ENCODE measurements around the gene RPS21.

The RPS21 gene

GRCh38 chr20:62420846-62421715, 34.2 kb downstream of the RPS21 start:
- Histone ChIP-seq H3K27me3 (replicated peaks in 2 of 5; ENCODE audit: control insufficient read depth in 4 of 5, insufficient read depth in 5 of 5, low read length in 4 of 5) (peaks cover 0 to 17% (median 0%) of the 10 kb centered on the region in 5 experiments), H3K4me1 (ENCODE audit: control extremely low read depth in 1 of 4, control insufficient read depth in 4 of 4, insufficient read depth in 4 of 4, low read length in 3 of 4) (no peaks in the 10 kb centered on the region), H3K4me3 (ENCODE audit: control insufficient read depth in 1 of 7, extremely low read depth in 1 of 7, insufficient read depth in 4 of 7, low read depth in 2 of 7, low read length in 6 of 7) (no peak overlapping the region), H3K27ac (ENCODE audit: insufficient read depth in 1 of 2, low read depth in 1 of 2, low read length in 2 of 2, poor library complexity in 1 of 2, severe bottlenecking in 2 of 2) (no peak overlapping the region), H3K9me3 (ENCODE audit: control extremely low read depth in 1 of 5, control insufficient read depth in 4 of 5, insufficient read depth in 2 of 5, low read depth in 1 of 5, low read length in 4 of 5) (no peaks in the 10 kb centered on the region), H3K36me3 (ENCODE audit: control insufficient read depth in 4 of 4, insufficient read depth in 4 of 4, low read length in 3 of 4) (no peaks in the 10 kb centered on the region)
- WGBS (ENCODE audit: insufficient coverage) = 85% methylated on average over 8 of the region's 24 CpGs
- POLR2A ChIA-PET = no interaction called here
- CTCF ChIA-PET = interaction anchor here (0.5 kb wide), 1 partner anchor 1196 kb away, joined by 3 read pairs; no protein-coding TSS in a partner anchor
- DNase-seq = no peak

- Histone ChIP-seq H3K27ac (ENCODE audit: insufficient read depth in 1 of 2, low read depth in 1 of 2, low read length in 2 of 2, poor library complexity in 1 of 2, severe bottlenecking in 2 of 2) (no peak overlapping the region), H3K4me1 (ENCODE audit: control extremely low read depth in 1 of 4, control insufficient read depth in 4 of 4, insufficient read depth in 4 of 4, low read length in 3 of 4) (no peaks in the 10 kb centered on the region), H3K36me3 (ENCODE audit: control insufficient read depth in 4 of 4, insufficient read depth in 4 of 4, low read length in 3 of 4) (no peaks in the 10 kb centered on the region), H3K27me3 (replicated peaks in 2 of 5; ENCODE audit: control insufficient read depth in 4 of 5, insufficient read depth in 5 of 5, low read length in 4 of 5) (peaks cover 0 to 20% (median 0%) of the 10 kb centered on the region in 5 experiments), H3K4me3 (ENCODE audit: control insufficient read depth in 1 of 7, extremely low read depth in 1 of 7, insufficient read depth in 4 of 7, low read depth in 2 of 7, low read length in 6 of 7) (no peak overlapping the region), H3K9me3 (ENCODE audit: control extremely low read depth in 1 of 5, control insufficient read depth in 4 of 5, insufficient read depth in 2 of 5, low read depth in 1 of 5, low read length in 4 of 5) (no peaks in the 10 kb centered on the region)
- 77% methylated on average over 5 of the region's 6 CpGs for WGBS (ENCODE audit: insufficient coverage)
- POLR2A ChIA-PET = no interaction called here
- CTCF ChIA-PET = no interaction called here
- no peak for DNase-seq
These were observed 34.8 kb downstream of the RPS21 start for GRCh38 chr20:62421716-62421990.

- no peak for DNase-seq
- no peaks in the 10 kb centered on the region for H3K36me3 ChIP-seq (ENCODE audit: control insufficient read depth in 4 of 4, insufficient read depth in 4 of 4, low read length in 3 of 4)
- 78% methylated on average over 14 of the region's 20 CpGs for WGBS (ENCODE audit: insufficient coverage)
- no peak overlapping the region for H3K4me3 ChIP-seq (ENCODE audit: control insufficient read depth in 1 of 7, extremely low read depth in 1 of 7, insufficient read depth in 4 of 7, low read depth in 2 of 7, low read length in 6 of 7)
- H3K27ac ChIP-seq (ENCODE audit: insufficient read depth in 1 of 2, low read depth in 1 of 2, low read length in 2 of 2, poor library complexity in 1 of 2, severe bottlenecking in 2 of 2) = no peak overlapping the region
- ChIA-PET POLR2A (interaction anchor here (0.6 kb wide), 2 partner anchors 39 to 295 kb away, joined by 3 to 12 read pairs; no protein-coding TSS in a partner anchor), CTCF (no interaction called here)
- H3K9me3 ChIP-seq (ENCODE audit: control extremely low read depth in 1 of 5, control insufficient read depth in 4 of 5, insufficient read depth in 2 of 5, low read depth in 1 of 5, low read length in 4 of 5) = no peaks in the 10 kb centered on the region
- H3K27me3 ChIP-seq (replicated peaks in 2 of 5; ENCODE audit: control insufficient read depth in 4 of 5, insufficient read depth in 5 of 5, low read length in 4 of 5) = peaks cover 0 to 20% (median 0%) of the 10 kb centered on the region in 5 experiments
- no peaks in the 10 kb centered on the region for H3K4me1 ChIP-seq (ENCODE audit: control extremely low read depth in 1 of 4, control insufficient read depth in 4 of 4, insufficient read depth in 4 of 4, low read length in 3 of 4)
These were observed 35.9 kb downstream of the RPS21 start for GRCh38 chr20:62422636-62423325.

GRCh38 chr20:62423326-62423706, 36.4 kb downstream of the RPS21 start:
- ChIA-PET POLR2A (interaction anchor here (0.6 kb wide), 2 partner anchors 39 to 294 kb away, joined by 3 to 12 read pairs; no protein-coding TSS in a partner anchor), CTCF (no interaction called here)
- H3K9me3 ChIP-seq (ENCODE audit: control extremely low read depth in 1 of 5, control insufficient read depth in 4 of 5, insufficient read depth in 2 of 5, low read depth in 1 of 5, low read length in 4 of 5) = no peaks in the 10 kb centered on the region
- peaks cover 0 to 20% (median 0%) of the 10 kb centered on the region in 5 experiments for H3K27me3 ChIP-seq (replicated peaks in 2 of 5; ENCODE audit: control insufficient read depth in 4 of 5, insufficient read depth in 5 of 5, low read length in 4 of 5)
- no peak overlapping the region for H3K4me3 ChIP-seq (ENCODE audit: control insufficient read depth in 1 of 7, extremely low read depth in 1 of 7, insufficient read depth in 4 of 7, low read depth in 2 of 7, low read length in 6 of 7)
- H3K4me1 ChIP-seq (ENCODE audit: control extremely low read depth in 1 of 4, control insufficient read depth in 4 of 4, insufficient read depth in 4 of 4, low read length in 3 of 4) = no peaks in the 10 kb centered on the region
- DNase-seq = no peak
- no peak overlapping the region for H3K27ac ChIP-seq (ENCODE audit: insufficient read depth in 1 of 2, low read depth in 1 of 2, low read length in 2 of 2, poor library complexity in 1 of 2, severe bottlenecking in 2 of 2)
- 42% methylated on average over 7 of the region's 10 CpGs for WGBS (ENCODE audit: insufficient coverage)
- H3K36me3 ChIP-seq (ENCODE audit: control insufficient read depth in 4 of 4, insufficient read depth in 4 of 4, low read length in 3 of 4) = no peaks in the 10 kb centered on the region

GRCh38 chr20:62424249-62425107, 37.6 kb downstream of the RPS21 start:
- Histone ChIP-seq H3K9me3 (ENCODE audit: control extremely low read depth in 1 of 5, control insufficient read depth in 4 of 5, insufficient read depth in 2 of 5, low read depth in 1 of 5, low read length in 4 of 5) (no peaks in the 10 kb centered on the region), H3K27me3 (replicated peaks in 2 of 5; ENCODE audit: control insufficient read depth in 4 of 5, insufficient read depth in 5 of 5, low read length in 4 of 5) (peaks cover 0 to 20% (median 0%) of the 10 kb centered on the region in 5 experiments), H3K36me3 (ENCODE audit: control insufficient read depth in 4 of 4, insufficient read depth in 4 of 4, low read length in 3 of 4) (no peaks in the 10 kb centered on the region), H3K27ac (ENCODE audit: insufficient read depth in 1 of 2, low read depth in 1 of 2, low read length in 2 of 2, poor library complexity in 1 of 2, severe bottlenecking in 2 of 2) (no peak overlapping the region), H3K4me1 (ENCODE audit: control extremely low read depth in 1 of 4, control insufficient read depth in 4 of 4, insufficient read depth in 4 of 4, low read length in 3 of 4) (peaks cover 0 to 3% (median 0%) of the 10 kb centered on the region in 4 experiments), H3K4me3 (ENCODE audit: control insufficient read depth in 1 of 7, extremely low read depth in 1 of 7, insufficient read depth in 4 of 7, low read depth in 2 of 7, low read length in 6 of 7) (no peak overlapping the region)
- DNase-seq = no peak
- POLR2A ChIA-PET = no interaction called here
- CTCF ChIA-PET = no interaction called here
- 71% methylated on average over 19 of the region's 23 CpGs for WGBS (ENCODE audit: insufficient coverage)

- H3K9me3 ChIP-seq (ENCODE audit: control extremely low read depth in 1 of 5, control insufficient read depth in 4 of 5, insufficient read depth in 2 of 5, low read depth in 1 of 5, low read length in 4 of 5) = no peaks in the 10 kb centered on the region
- H3K4me3 ChIP-seq (ENCODE audit: control insufficient read depth in 1 of 7, extremely low read depth in 1 of 7, insufficient read depth in 4 of 7, low read depth in 2 of 7, low read length in 6 of 7) = no peak overlapping the region
- POLR2A ChIA-PET = no interaction called here
- peaks cover 0 to 3% (median 0%) of the 10 kb centered on the region in 4 experiments for H3K4me1 ChIP-seq (ENCODE audit: control extremely low read depth in 1 of 4, control insufficient read depth in 4 of 4, insufficient read depth in 4 of 4, low read length in 3 of 4)
- H3K27me3 ChIP-seq (replicated peaks in 2 of 5; ENCODE audit: control insufficient read depth in 4 of 5, insufficient read depth in 5 of 5, low read length in 4 of 5) = peaks cover 0 to 20% (median 0%) of the 10 kb centered on the region in 5 experiments
- DNase-seq = no peak
- no peak overlapping the region for H3K27ac ChIP-seq (ENCODE audit: insufficient read depth in 1 of 2, low read depth in 1 of 2, low read length in 2 of 2, poor library complexity in 1 of 2, severe bottlenecking in 2 of 2)
- 89% methylated on average over 21 of the region's 21 CpGs for WGBS (ENCODE audit: insufficient coverage)
- no peaks in the 10 kb centered on the region for H3K36me3 ChIP-seq (ENCODE audit: control insufficient read depth in 4 of 4, insufficient read depth in 4 of 4, low read length in 3 of 4)
- CTCF ChIA-PET = no interaction called here
These were observed 38.6 kb downstream of the RPS21 start for GRCh38 chr20:62425281-62426058.

All from common myeloid progenitor, CD34-positive (primary cell).